Non-pigmented ciliary epithelial cell (primary cell): ENCODE data around the gene CGB1.
"Not testable (repeated sequence)": the region's sequence is repeated elsewhere in the genome, so short reads cannot be mapped to it uniquely, and the experiment has no call there.

Experiments used
- DNase-seq: peaks from one replicate; pipeline ENCODE4 v3.0.0-alpha.2; 2010; ENCODE audit warnings: low read depth

CGB1 gene

GRCh38 chr19:49057636-49058234 lies 21.0 kb upstream of the CGB1 start, which contains the start of gene CGB7:
Gene CGB7, minus strand, starts transcription at chr19:49057749. Its CDS starts 2,374 bp downstream, at chr19:49055375.
- no peak for DNase-seq

GRCh38 chr19:49056902-49057596 lies 20.4 kb upstream of the CGB1 start:
- DNase-seq, result not testable (repeated sequence)

DNA sequence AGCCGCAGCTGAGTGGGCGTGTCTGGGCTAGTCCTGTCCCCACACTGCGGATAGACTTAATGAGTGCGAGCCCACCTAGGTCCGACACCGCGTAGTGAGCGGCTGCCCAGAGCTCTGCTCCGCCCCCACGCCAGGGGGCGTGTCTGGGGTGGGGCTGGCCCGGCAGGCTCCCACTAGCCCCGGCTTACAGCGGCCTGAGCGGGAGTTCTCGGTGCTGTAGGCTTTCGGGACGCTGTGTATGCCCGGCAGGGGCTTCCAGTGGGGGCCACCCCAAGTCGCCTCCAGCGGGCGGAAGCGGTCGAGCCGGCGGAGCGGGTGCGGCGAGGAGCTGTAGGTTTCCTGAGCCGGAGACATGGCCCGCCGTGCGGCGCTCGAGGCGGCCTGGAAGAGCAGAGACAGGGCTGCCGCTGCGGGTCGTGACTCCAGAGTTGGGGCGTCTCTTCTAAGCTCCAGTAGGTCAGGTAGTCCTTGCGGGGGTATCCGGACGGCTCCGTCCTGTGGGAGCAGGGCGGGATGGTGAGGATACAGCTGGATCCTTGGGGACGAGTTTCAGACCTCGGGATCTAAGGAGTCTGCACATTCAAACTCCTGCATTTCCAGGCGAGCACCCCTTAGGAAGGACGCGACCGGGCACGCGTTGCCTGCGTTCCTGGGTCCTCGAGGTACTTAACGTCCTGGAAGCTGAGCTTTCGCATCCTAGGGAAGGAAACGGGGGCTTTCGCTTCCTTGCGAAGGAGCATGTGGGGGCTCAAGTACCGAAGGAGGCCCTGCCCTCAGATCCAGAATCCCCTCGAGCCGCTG lies 19.6 kb upstream of the CGB1 start:
- DNase-seq, result no peak

- not testable (repeated sequence) for DNase-seq
Measured at GRCh38 chr19:49050376-49051033, 13.8 kb upstream of the CGB1 start.

DNA sequence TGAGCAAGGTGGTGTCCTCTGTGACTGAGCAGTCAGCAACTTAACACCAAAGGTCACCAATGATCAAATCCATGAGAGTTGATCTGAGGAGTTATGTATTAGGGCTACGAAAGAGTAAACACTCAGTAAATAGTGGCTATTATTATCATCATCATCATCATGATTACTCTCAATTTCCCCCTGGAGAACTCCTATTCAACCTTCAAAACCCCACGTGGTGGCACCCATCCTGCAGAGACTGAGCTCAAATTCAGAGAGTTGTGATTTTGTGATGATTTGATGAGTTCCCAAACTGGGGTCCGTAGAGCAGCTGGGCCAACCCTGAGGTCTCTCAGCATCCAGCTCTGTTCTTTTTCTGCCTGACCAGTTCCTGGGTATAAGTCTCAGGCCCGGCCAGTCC lies 13.1 kb upstream of the CGB1 start:
- DNase-seq, result not testable (repeated sequence)

DNA sequence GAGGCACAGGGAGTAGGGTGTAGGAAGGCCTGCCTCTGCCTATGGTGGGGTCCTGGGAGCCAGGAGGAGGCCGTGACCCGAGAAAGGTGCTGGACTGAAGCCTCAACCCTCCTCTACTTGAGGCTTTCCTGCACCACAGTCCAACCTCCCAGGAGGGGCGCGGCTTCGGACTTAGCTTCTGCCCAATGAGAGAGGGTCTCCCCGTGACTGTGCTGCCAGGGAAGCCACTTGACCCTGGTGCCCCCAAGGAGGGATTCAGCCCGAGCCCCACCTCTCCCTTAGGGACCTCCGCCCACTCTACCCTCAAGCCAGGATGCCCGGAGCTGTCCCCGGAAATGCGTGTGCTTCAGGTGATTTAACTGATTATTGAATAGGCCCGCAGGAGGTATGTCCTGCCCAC lies 12.3 kb upstream of the CGB1 start, which contains the start of gene CGB8:
TSS of gene CGB8 (minus strand) at position 101 of the 400 bp plus-strand sequence. CDS start 372 bp downstream, outside the sequence.
- not testable (repeated sequence) for DNase-seq

- not testable (repeated sequence) for DNase-seq
Measured at GRCh38 chr19:49043548-49043947, 6.9 kb upstream of the CGB1 start, which contains the start of gene CGB5. Gene CGB5, plus strand, starts transcription at chr19:49043848. Its CDS starts 362 bp downstream, at chr19:49044210.

GRCh38 chr19:49042666-49043065 lies 6.0 kb upstream of the CGB1 start:
- not testable (repeated sequence) for DNase-seq

- DNase-seq, result no peak
Measured at GRCh38 chr19:49042177-49042576, 5.5 kb upstream of the CGB1 start.

- not testable (repeated sequence) for DNase-seq
Measured at GRCh38 chr19:49039736-49040135, 3.0 kb upstream of the CGB1 start.

DNA sequence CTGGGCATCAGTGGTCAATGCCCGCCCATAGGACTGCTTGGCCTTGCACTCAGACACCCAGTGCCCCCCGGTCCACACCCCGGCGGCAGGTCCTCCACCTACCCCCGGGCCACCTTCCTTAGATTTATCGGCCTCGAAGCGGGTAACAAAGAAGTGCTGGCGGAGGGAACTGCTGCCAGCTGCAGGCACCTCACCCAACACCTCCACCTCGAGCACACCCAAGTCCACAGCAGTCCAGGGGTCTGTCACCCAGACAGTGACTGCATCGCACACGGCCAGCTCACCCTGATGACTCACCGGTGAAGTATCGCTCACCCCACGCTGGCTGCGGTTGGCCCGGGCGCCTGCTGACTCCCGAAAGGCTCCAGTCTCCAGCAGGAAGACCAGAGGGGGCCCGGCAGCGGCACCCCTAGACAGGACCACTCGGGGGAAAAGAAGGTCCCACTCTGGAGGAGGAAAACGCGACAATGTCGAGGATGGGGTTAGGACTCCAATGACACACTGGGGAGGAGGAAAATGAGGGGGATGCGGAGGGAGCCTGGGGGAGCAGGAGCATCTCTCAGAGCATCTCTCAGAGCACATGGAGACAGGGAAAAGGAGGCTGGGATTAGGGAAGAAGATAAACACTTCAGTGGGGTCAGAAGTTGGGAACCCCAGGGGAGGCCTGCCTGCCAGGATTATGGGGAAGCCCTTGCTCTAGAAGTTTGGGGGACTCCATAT lies 2.0 kb upstream of the CGB1 start:
- not testable (repeated sequence) for DNase-seq

- not testable (repeated sequence) for DNase-seq
Measured at GRCh38 chr19:49038111-49038510, 1.4 kb upstream of the CGB1 start.

DNA sequence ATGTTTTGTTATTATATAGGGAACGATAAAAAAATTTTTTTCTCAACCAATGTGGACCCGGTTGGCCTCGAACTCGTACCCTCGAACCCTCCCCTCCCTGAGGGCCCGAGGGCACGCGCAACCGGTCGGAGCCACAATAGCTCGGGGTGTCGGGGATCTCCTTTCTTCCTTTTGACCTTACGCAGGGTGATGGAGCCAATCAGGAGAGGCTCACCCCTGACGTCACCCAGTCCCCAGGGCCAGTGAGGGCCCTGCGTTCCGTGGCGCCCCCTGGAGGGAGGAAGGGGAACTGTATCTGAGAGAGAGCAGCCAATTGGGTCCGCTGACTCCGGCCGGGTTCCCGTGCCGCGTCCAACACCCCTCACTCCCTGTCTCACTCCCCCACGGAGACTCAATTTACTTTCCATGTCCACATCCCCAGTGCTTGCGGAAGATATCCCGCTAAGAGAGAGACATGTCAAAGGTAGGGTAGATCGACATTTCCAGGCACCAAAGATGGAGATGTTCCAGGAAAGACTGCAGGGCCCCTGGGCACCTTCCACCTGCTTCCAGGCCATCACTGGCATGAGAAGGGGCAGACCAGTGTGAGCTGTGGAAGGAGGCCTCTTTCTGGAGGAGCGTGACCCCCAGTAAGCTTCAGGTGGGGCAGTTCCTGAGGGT lies 4.9 kb downstream of the CGB1 start, which contains the start of gene CGB2:
TSS of gene CGB2 (plus strand) at position 249 of the 660 bp plus-strand sequence. CDS start at position 455, 206 bp downstream.
- not testable (repeated sequence) for DNase-seq

- not testable (repeated sequence) for DNase-seq
Measured at GRCh38 chr19:49030323-49030722, 6.4 kb downstream of the CGB1 start.

DNA sequence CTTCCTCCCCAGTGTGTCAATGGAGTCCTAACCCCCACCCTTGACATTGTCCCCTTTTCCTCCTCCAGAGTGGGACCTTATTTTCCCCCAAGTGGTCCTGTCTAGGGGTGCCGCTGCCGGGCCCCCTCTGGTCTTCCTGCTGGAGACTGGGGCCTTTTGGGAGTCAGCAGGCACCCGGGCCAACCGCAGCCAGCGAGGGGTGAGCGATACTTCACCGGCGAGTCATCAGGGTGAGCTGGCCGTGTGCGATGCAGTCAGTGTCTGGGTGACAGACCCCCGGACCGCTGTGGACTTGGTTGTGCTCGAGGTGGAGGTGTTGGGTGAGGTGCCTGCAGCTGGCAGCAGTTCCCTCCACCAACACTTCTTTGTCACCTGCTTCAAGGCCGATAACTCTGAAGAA lies 6.9 kb downstream of the CGB1 start:
- not testable (repeated sequence) for DNase-seq

GRCh38 chr19:49028686-49029085 lies 8.0 kb downstream of the CGB1 start:
- DNase-seq, result not testable (repeated sequence)

GRCh38 chr19:49025599-49025998 lies 11.1 kb downstream of the CGB1 start:
- DNase-seq, result not testable (repeated sequence)

- not testable (repeated sequence) for DNase-seq
Measured at GRCh38 chr19:49025088-49025487, 11.6 kb downstream of the CGB1 start.

- not testable (repeated sequence) for DNase-seq
Measured at GRCh38 chr19:49024233-49024632, 12.5 kb downstream of the CGB1 start, which contains the start of gene CGB3. Gene CGB3, minus strand, starts transcription at chr19:49024333. Its CDS starts 362 bp downstream, at chr19:49023971.

DNA sequence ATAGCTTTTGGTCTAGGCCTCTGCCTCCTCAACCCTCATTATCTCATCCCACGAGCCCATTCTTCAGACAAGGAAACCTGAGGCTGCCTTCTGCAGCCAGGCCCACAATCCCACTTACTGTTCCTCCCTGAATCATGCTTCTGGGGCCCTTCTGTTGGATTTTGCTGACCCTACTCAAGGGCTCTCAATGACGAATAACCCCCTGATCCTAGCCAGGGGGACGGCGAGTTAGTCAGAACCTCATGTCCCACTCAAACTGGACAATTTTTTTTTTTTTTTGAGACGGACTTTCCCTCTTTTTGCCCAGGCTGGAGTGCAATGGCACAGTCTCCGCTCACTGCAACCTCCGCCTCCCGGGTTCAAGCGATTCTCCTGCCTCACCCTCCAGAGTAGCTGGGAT lies 14.6 kb downstream of the CGB1 start:
- DNase-seq, result no peak
